Liver (tissue), 9 donors: Measurements from ENCODE around the gene RNF4. TPM values are rescaled to one million over a fixed set of nuclear protein-coding genes. Genes with fewer than 3 reads are reported as not detected.

Source experiments
- DNase-seq: peaks from one replicate; pipeline ENCODE4 v3.0.0-alpha.2; 2017; ENCODE audit warnings: low spot score
- H3K27ac ChIP-seq, 2 donors: one replicate each; pipeline ENCODE4 v1.7.0; 2013; ENCODE audit warnings: inconsistent platforms in 2 of 2, low read length in 2 of 2, control low read depth in 1 of 2, low read depth in 1 of 2, mild to moderate bottlenecking in 1 of 2
- H3K27me3 ChIP-seq, 4 donors: one replicate each; pipeline versions ENCODE4 v1.6.1 to v1.7.0; 2013; ENCODE audit warnings: low read length in 3 of 4, inconsistent platforms in 1 of 4, mild to moderate bottlenecking in 1 of 4, moderate library complexity in 1 of 4; ENCODE audit not compliant: control insufficient read depth in 4 of 4, insufficient read depth in 4 of 4
- H3K36me3 ChIP-seq, 4 donors: one replicate each; pipeline versions ENCODE4 v1.6.1 to v1.7.0; 2013; ENCODE audit warnings: low read length in 3 of 4, mild to moderate bottlenecking in 3 of 4, low read depth in 1 of 4, moderate library complexity in 1 of 4; ENCODE audit not compliant: control insufficient read depth in 4 of 4, insufficient read depth in 3 of 4
- H3K4me1 ChIP-seq, 4 donors: one replicate each; pipeline versions ENCODE4 v1.6.1 to v1.7.0; 2013; ENCODE audit warnings: low read length in 3 of 4, mild to moderate bottlenecking in 3 of 4, moderate library complexity in 1 of 4; ENCODE audit not compliant: control insufficient read depth in 4 of 4, insufficient read depth in 4 of 4
- H3K4me3 ChIP-seq, 3 donors: one replicate each; pipeline versions ENCODE4 v1.6.1 to v1.7.0; 2013; ENCODE audit warnings: low read length in 3 of 3, control low read depth in 1 of 3, low read depth in 1 of 3, mild to moderate bottlenecking in 1 of 3
- H3K9ac ChIP-seq, 2 donors: one replicate each; pipeline ENCODE4 v1.7.0; 2013; ENCODE audit warnings: low read length in 2 of 2, mild to moderate bottlenecking in 2 of 2, moderate library complexity in 2 of 2, control low read depth in 1 of 2, low read depth in 1 of 2
- H3K9me3 ChIP-seq, 4 donors: one replicate each; pipeline versions ENCODE4 v1.6.1 to v1.7.0; 2013; ENCODE audit warnings: low read length in 3 of 4; ENCODE audit not compliant: control insufficient read depth in 4 of 4
- ATF3 ChIP-seq: IDR thresholded peaks from 2 replicates; pipeline ENCODE4 v1.6.1; 2016; ENCODE audit warnings: antibody characterized with exemption
- CTCF ChIP-seq: fragments of 150-350 bp; IDR thresholded peaks from 2 replicates; pipeline ENCODE4 v1.5.1; 2017; ENCODE audit warnings: improper control_type of control experiment, low read depth, low read length; ENCODE audit not compliant: missing input control
- EGR1 ChIP-seq, 2 donors: IDR thresholded peaks; 2 replicates each; pipeline ENCODE4 v1.6.1; 2016 to 2018; ENCODE audit warnings: antibody characterized with exemption in 2 of 2, low read depth in 2 of 2
- HNF4A ChIP-seq, 2 donors: conservative IDR thresholded peaks; 2 replicates each; pipeline ENCODE4 v1.6.1; 2016; ENCODE audit warnings: antibody characterized with exemption in 2 of 2, mild to moderate bottlenecking in 2 of 2
- HNF4G ChIP-seq: IDR thresholded peaks from 2 replicates; pipeline ENCODE4 v1.6.1; 2016; ENCODE audit warnings: antibody characterized with exemption
- JUND ChIP-seq, 2 donors: IDR thresholded peaks; 2 replicates each; pipeline ENCODE4 v1.6.1; 2016; ENCODE audit warnings: antibody characterized with exemption in 2 of 2
- MAX ChIP-seq: IDR thresholded peaks from 2 replicates; pipeline ENCODE4 v1.6.1; 2016; ENCODE audit warnings: antibody characterized with exemption
- NR2F2 ChIP-seq: IDR thresholded peaks from 2 replicates; pipeline ENCODE4 v1.6.1; 2016; ENCODE audit warnings: antibody characterized with exemption
- RAD21 ChIP-seq, 2 donors: IDR thresholded peaks; 2 replicates each; pipeline ENCODE4 v1.6.1; 2016; ENCODE audit warnings: antibody characterized with exemption in 2 of 2, mild to moderate bottlenecking in 2 of 2
- REST ChIP-seq: IDR thresholded peaks from 2 replicates; pipeline ENCODE4 v1.6.1; 2016; ENCODE audit warnings: antibody characterized with exemption, mild to moderate bottlenecking
- RXRA ChIP-seq, 2 donors: IDR thresholded peaks; 2 replicates each; pipeline ENCODE4 v1.6.1; 2017 to 2018; ENCODE audit warnings: antibody characterized with exemption in 2 of 2, mild to moderate bottlenecking in 1 of 2
- TAF1 ChIP-seq: conservative IDR thresholded peaks from 2 replicates; pipeline ENCODE4 v1.6.1; 2016; ENCODE audit warnings: antibody characterized with exemption, mild to moderate bottlenecking
- YY1 ChIP-seq: IDR thresholded peaks from 2 replicates; pipeline ENCODE4 v1.6.1; 2016; ENCODE audit warnings: antibody characterized with exemption, mild to moderate bottlenecking
- ZBTB33 ChIP-seq: IDR thresholded peaks from 2 replicates; pipeline ENCODE4 v1.6.1; 2016; ENCODE audit warnings: antibody characterized with exemption
- WGBS: extraction: QIAGEN DNeasy Blood & Tissue Kit; methylation state at CpG from one replicate; pipeline ENCODE4 v1.1.7; 2013; 5-methylcytosine and 5-hydroxymethylcytosine counted together
- polyA plus RNA-seq, 2 donors: library from polyadenylated mRNA; stranded (reverse) in 1 of 2; unstranded in 1 of 2; fragments of 200-250 nt in 1 of 2; fragments of >200 nt in 1 of 2; fragmentation: Nextera tagmentation in 1 of 2; extraction: Ambion mirVana in 1 of 2; gene quantifications; one replicate each; pipeline versions ENCODE4 v1.2.1 to v1.2.3, GENCODE V29; 2013 to 2015
- total RNA-seq, 2 donors: library from RNA; depleted of rRNA; stranded (reverse); fragments of >200 nt; gene quantifications; one replicate each; pipeline ENCODE4 v1.2.3, GENCODE V29; 2014
- donor health status: healthy.
- donor health status: healthy.
- donor health status: healthy.
- donor health status: healthy.
- donor health status: healthy.

RNF4 gene
- total and polyA plus RNA-seq, 4 donors, result 13.0 to 31.0 (median 17.2) TPM

- no peaks in the 10 kb centered on the region for H3K4me1 ChIP-seq
- H3K9ac ChIP-seq, result no peak overlapping the region
- DNase-seq, result no peak
- 95% methylated on average over 6 of the region's 6 CpGs for WGBS
- TF ChIP-seq HNF4G (no peak), REST (no peak), JUND (IDR thresholded peaks at IDR 0.05) (no peak), EGR1 (IDR thresholded peaks at IDR 0.05; ENCODE audit: low read depth in 2 of 2) (no peak), RXRA (IDR thresholded peaks at IDR 0.05) (no peak), ZBTB33 (no peak), RAD21 (IDR thresholded peaks at IDR 0.05) (no peak), CTCF (no peak), TAF1 (no peak), MAX (no peak), ATF3 (no peak), YY1 (no peak), NR2F2 (no peak), HNF4A (conservative IDR thresholded peaks at IDR 0.05) (no peak)
- H3K4me3 ChIP-seq, result no peak overlapping the region
- no peaks in the 10 kb centered on the region for H3K27me3 ChIP-seq
- no peaks in the 10 kb centered on the region for H3K9me3 ChIP-seq
- H3K36me3 ChIP-seq, result no peaks in the 10 kb centered on the region
- no peak overlapping the region for H3K27ac ChIP-seq
Observed at GRCh38 chr4:2445571-2445970, 23.3 kb upstream of the RNF4 start.

GRCh38 chr4:2446656-2447564 is 22.0 kb upstream of the RNF4 start:
- no peak for DNase-seq
- Histone ChIP-seq H3K9me3 (no peaks in the 10 kb centered on the region), H3K27ac (no peak overlapping the region), H3K4me1 (no peaks in the 10 kb centered on the region), H3K4me3 (no peak overlapping the region), H3K9ac (no peak overlapping the region), H3K36me3 (no peaks in the 10 kb centered on the region), H3K27me3 (no peaks in the 10 kb centered on the region)
- TF ChIP-seq NR2F2 (no peak), ZBTB33 (no peak), TAF1 (no peak), HNF4A (conservative IDR thresholded peaks at IDR 0.05) (no peak)
- WGBS, result 84% methylated on average over 3 of the region's 3 CpGs
